ENCODE data around the gene MPP3. TPM values are rescaled to one million over a fixed set of nuclear protein-coding genes. Genes with fewer than 3 reads are reported as not detected.

The MPP3 gene
- total and polyA plus RNA-seq, 2 donors from 2014 or later = 3.2 to 5.8 TPM

DNA sequence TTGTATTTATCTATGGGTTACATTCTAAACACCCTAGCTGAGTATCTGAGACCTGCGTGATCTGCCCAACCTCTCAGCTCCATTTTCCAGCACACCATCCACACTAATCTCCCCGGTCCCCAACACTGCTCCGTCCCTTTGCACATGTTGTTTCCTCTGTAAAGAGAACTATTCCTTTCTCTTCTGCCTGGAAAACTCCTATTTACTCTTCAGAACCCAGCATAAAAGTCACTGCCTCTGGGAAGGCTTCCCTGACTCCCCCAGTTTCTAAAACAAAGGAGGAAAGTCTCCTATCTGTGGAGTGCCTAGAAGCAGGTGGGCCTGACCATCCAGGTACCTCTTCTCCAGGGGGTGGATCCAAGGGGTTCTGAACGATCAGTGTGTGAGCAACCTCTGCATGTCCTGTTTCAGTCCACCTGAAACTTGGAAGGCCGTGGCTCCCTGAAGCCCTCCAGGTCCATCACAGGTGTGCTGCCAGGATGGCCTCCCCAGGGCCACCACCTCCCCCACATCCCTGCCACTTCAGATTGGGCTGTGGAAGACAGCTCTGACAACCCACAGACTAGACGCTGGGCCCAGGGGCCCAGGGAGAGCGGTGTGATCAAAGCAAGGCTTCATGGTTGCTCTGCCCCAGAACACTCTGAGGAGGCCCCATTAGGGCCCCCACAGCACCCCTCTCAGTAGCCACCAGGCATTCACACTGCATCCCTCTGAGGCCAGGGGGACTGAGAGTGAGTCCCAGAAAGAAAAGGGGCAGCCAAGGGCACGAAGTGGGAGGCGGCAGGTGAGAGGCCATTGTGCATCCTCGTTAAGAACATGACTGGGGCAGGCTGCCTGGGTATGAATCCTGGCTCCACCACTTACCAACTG lies 20.3 kb downstream of the MPP3 start:
- TF ChIP-seq, protein P1, sequence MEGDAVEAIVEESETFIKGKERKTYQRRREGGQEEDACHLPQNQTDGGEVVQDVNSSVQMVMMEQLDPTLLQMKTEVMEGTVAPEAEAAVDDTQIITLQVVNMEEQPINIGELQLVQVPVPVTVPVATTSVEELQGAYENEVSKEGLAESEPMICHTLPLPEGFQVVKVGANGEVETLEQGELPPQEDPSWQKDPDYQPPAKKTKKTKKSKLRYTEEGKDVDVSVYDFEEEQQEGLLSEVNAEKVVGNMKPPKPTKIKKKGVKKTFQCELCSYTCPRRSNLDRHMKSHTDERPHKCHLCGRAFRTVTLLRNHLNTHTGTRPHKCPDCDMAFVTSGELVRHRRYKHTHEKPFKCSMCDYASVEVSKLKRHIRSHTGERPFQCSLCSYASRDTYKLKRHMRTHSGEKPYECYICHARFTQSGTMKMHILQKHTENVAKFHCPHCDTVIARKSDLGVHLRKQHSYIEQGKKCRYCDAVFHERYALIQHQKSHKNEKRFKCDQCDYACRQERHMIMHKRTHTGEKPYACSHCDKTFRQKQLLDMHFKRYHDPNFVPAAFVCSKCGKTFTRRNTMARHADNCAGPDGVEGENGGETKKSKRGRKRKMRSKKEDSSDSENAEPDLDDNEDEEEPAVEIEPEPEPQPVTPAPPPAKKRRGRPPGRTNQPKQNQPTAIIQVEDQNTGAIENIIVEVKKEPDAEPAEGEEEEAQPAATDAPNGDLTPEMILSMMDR (IDR thresholded peaks at IDR 0.05; ENCODE audit: borderline replicate concordance, extremely low read depth, insufficient read depth) = no peak
- FAIRE-seq (no peak), DNase-seq (no peak)
- H3K4me3 ChIP-seq (ENCODE audit: low read length in 3 of 3) = no peak overlapping the region
- no peaks in the 10 kb centered on the region for H3K4me1 ChIP-seq (ENCODE audit: control insufficient read depth in 2 of 3, insufficient read depth in 2 of 3, low read depth in 1 of 3, low read length in 3 of 3)
- no peaks in the 10 kb centered on the region for H3K36me3 ChIP-seq (ENCODE audit: control insufficient read depth in 2 of 3, insufficient read depth in 3 of 3, low read length in 3 of 3)
- H3K27ac ChIP-seq (ENCODE audit: low read depth in 2 of 2, low read length in 2 of 2) = no peak overlapping the region
- H3K9me3 ChIP-seq (ENCODE audit: control insufficient read depth in 2 of 3, insufficient read depth in 1 of 3, low read length in 3 of 3) = no peaks in the 10 kb centered on the region
- no peaks in the 10 kb centered on the region for H3K27me3 ChIP-seq (ENCODE audit: control insufficient read depth, insufficient read depth, low read length)
- intact Hi-C loops (cut with DNase I) = no loop called here
- H3K9ac ChIP-seq (ENCODE audit: low read length in 3 of 3) = no peak overlapping the region

DNA sequence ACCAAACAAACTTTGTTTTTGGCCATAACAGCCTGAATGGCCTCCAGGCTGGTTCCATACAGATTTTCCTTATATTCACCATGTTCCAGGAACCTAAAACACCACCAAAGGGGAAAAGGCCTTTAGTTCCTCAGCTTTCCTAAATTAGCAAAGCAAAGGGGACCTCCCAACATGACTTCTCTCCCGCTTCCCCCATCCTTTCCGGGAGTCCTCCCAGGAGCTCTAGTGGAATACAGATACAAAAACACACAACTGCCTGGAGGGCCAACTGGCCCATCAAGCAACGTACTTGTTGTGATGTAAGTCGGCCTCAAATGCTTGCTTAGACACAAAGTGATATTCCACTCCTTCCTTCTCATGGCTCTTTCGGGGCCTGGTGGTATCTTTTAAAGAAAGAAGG lies 22.1 kb downstream of the MPP3 start:
- DNase-seq (no peak), FAIRE-seq (no peak)
- no peaks in the 10 kb centered on the region for H3K27me3 ChIP-seq (ENCODE audit: control insufficient read depth, insufficient read depth, low read length)
- no peak overlapping the region for H3K4me3 ChIP-seq (ENCODE audit: low read length in 3 of 3)
- H3K36me3 ChIP-seq (ENCODE audit: control insufficient read depth in 2 of 3, insufficient read depth in 3 of 3, low read length in 3 of 3) = no peaks in the 10 kb centered on the region
- no peaks in the 10 kb centered on the region for H3K4me1 ChIP-seq (ENCODE audit: control insufficient read depth in 2 of 3, insufficient read depth in 2 of 3, low read depth in 1 of 3, low read length in 3 of 3)
- TF ChIP-seq, protein P1 (IDR thresholded peaks at IDR 0.05; ENCODE audit: borderline replicate concordance, extremely low read depth, insufficient read depth) = no peak
- no peak overlapping the region for H3K9ac ChIP-seq (ENCODE audit: low read length in 3 of 3)
- no peak overlapping the region for H3K27ac ChIP-seq (ENCODE audit: low read depth in 2 of 2, low read length in 2 of 2)
- H3K9me3 ChIP-seq (ENCODE audit: control insufficient read depth in 2 of 3, insufficient read depth in 1 of 3, low read length in 3 of 3) = no peaks in the 10 kb centered on the region
- intact Hi-C loops (cut with DNase I) = no loop called here

DNA sequence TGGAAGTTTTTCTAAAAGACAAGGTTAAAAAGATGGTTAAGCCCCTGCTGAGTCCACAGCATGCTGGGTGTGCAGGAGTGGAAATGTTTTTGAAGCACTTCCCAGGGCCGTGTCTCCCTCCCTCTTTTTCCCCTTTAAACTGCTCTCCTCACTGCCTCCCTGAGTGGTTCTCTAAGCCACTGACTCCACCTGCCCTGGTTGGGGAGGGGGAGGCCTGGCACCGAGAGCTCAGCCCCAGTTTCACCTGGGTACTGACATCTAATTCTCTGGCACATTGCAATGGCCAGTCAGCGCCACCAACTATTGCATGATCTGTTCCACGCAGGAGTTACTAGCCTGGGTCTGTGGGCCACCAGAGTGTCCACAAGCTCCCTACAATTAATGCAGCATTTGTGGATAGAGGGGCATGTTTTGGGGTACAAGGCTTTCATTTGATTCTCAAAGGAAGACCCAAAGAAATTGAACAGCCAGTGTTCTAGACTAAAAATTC lies 22.7 kb downstream of the MPP3 start:
- Histone ChIP-seq H3K27ac (ENCODE audit: low read depth in 2 of 2, low read length in 2 of 2) (no peak overlapping the region), H3K27me3 (ENCODE audit: control insufficient read depth, insufficient read depth, low read length) (no peaks in the 10 kb centered on the region), H3K9me3 (ENCODE audit: control insufficient read depth in 2 of 3, insufficient read depth in 1 of 3, low read length in 3 of 3) (no peaks in the 10 kb centered on the region), H3K4me1 (ENCODE audit: control insufficient read depth in 2 of 3, insufficient read depth in 2 of 3, low read depth in 1 of 3, low read length in 3 of 3) (no peaks in the 10 kb centered on the region), H3K9ac (ENCODE audit: low read length in 3 of 3) (no peak overlapping the region), H3K4me3 (ENCODE audit: low read length in 3 of 3) (no peak overlapping the region), H3K36me3 (ENCODE audit: control insufficient read depth in 2 of 3, insufficient read depth in 3 of 3, low read length in 3 of 3) (no peaks in the 10 kb centered on the region)
- TF ChIP-seq, protein P1 (IDR thresholded peaks at IDR 0.05; ENCODE audit: borderline replicate concordance, extremely low read depth, insufficient read depth) = no peak
- no peak for FAIRE-seq
- DNase-seq = no peak
- intact Hi-C loops (cut with DNase I) = no loop called here
